HG03457 (cell line): ENCODE data around the gene CCDC192.

ENCODE experiments used
- ATAC-seq: cut with Tn5 transposase; IDR thresholded peaks from one replicate; pipeline ENCODE4 v1.9.1; 2021; ENCODE audit warnings: moderate number of reproducible peaks; ENCODE audit not compliant: unreplicated experiment

CCDC192 gene

GRCh38 chr5:127942246-127943060, 239.3 kb downstream of the CCDC192 start:
- no peak for ATAC-seq

GRCh38 chr5:127943061-127943371, 239.8 kb downstream of the CCDC192 start:
- ATAC-seq = peak; percentile 68

GRCh38 chr5:127944125-127944524, 240.9 kb downstream of the CCDC192 start:
- ATAC-seq = no peak

GRCh38 chr5:127947941-127948340, 244.8 kb downstream of the CCDC192 start:
- ATAC-seq = no peak

- ATAC-seq = no peak
Observed at GRCh38 chr5:127950707-127951391, 247.7 kb downstream of the CCDC192 start.

- ATAC-seq = no peak
Observed at GRCh38 chr5:127951791-127952190, 248.6 kb downstream of the CCDC192 start.

GRCh38 chr5:127957183-127957582, 254.0 kb downstream of the CCDC192 start:
- no peak for ATAC-seq

GRCh38 chr5:127957701-127958239, 254.6 kb downstream of the CCDC192 start:
- no peak for ATAC-seq

- no peak for ATAC-seq
Observed at GRCh38 chr5:127958421-127959011, 255.3 kb downstream of the CCDC192 start.

GRCh38 chr5:127959152-127959764, 256.1 kb downstream of the CCDC192 start:
- ATAC-seq = no peak

- no peak for ATAC-seq
Observed at GRCh38 chr5:127960270-127960691, 257.1 kb downstream of the CCDC192 start.

GRCh38 chr5:127961006-127961762, 258.0 kb downstream of the CCDC192 start:
- no peak for ATAC-seq

GRCh38 chr5:127961763-127962145, 258.6 kb downstream of the CCDC192 start:
- ATAC-seq = no peak

- no peak for ATAC-seq
Observed at GRCh38 chr5:127962491-127962890, 259.3 kb downstream of the CCDC192 start.

- no peak for ATAC-seq
Observed at GRCh38 chr5:127963233-127963632, 260.0 kb downstream of the CCDC192 start.

- ATAC-seq = no peak
Observed at GRCh38 chr5:127963931-127964330, 260.7 kb downstream of the CCDC192 start.

GRCh38 chr5:127967323-127967982, 264.3 kb downstream of the CCDC192 start:
- no peak for ATAC-seq

GRCh38 chr5:127967983-127968592, 264.9 kb downstream of the CCDC192 start:
- ATAC-seq = no peak

GRCh38 chr5:127969002-127969401, 265.8 kb downstream of the CCDC192 start:
- no peak for ATAC-seq

GRCh38 chr5:127969651-127970050, 266.5 kb downstream of the CCDC192 start:
- ATAC-seq = no peak
